Subcutaneous adipose tissue (tissue), 4 donors: ENCODE data around the gene KRTAP10-6. TPM values are rescaled to one million over a fixed set of nuclear protein-coding genes. Genes with fewer than 3 reads are reported as not detected.

ENCODE experiments used
- CTCF ChIP-seq: fragments of 450-650 bp; IDR thresholded peaks from one replicate; pipeline ENCODE4 v1.5.1; 2016; ENCODE audit warnings: low read depth, mild to moderate bottlenecking, control low read depth, antibody characterized with exemption, moderate library complexity
- total RNA-seq, 4 donors: library from RNA; depleted of rRNA; stranded (reverse); fragments of >200 nt; gene quantifications; one replicate each; pipeline ENCODE4 v1.1.0, GENCODE V29; 2016

KRTAP10-6 gene
- total RNA-seq, 4 donors from 2014 or later = not detected

GRCh38 chr21:44556879-44557278, 35.4 kb downstream of the KRTAP10-6 start:
- no peak for TF ChIP-seq CTCF

- TF ChIP-seq CTCF = no peak
These were observed 37.0 kb downstream of the KRTAP10-6 start for GRCh38 chr21:44555200-44555875.

- no peak for TF ChIP-seq CTCF
These were observed 39.6 kb downstream of the KRTAP10-6 start for GRCh38 chr21:44552681-44553080.

- TF ChIP-seq CTCF = no peak
These were observed 40.2 kb downstream of the KRTAP10-6 start for GRCh38 chr21:44552136-44552535.

- TF ChIP-seq CTCF = no peak
These were observed 40.9 kb downstream of the KRTAP10-6 start, which contains the start of gene KRTAP10-2 for GRCh38 chr21:44551340-44551961. KRTAP10-2 (minus strand) TSS chr21:44551505; CDS start chr21:44551458, 47 bp downstream.

GRCh38 chr21:44550807-44551206, 41.5 kb downstream of the KRTAP10-6 start:
- no peak for TF ChIP-seq CTCF

- TF ChIP-seq CTCF = no peak
These were observed 42.6 kb downstream of the KRTAP10-6 start for GRCh38 chr21:44549525-44550211.
